ENCODE measurements around the gene SHANK1. TPM values are rescaled to one million over a fixed set of nuclear protein-coding genes. Genes with fewer than 3 reads are reported as not detected.

Gene SHANK1
- total and polyA plus RNA-seq, 12 donors, result 1.5 to 22.6 (median 9.0) TPM

DNA sequence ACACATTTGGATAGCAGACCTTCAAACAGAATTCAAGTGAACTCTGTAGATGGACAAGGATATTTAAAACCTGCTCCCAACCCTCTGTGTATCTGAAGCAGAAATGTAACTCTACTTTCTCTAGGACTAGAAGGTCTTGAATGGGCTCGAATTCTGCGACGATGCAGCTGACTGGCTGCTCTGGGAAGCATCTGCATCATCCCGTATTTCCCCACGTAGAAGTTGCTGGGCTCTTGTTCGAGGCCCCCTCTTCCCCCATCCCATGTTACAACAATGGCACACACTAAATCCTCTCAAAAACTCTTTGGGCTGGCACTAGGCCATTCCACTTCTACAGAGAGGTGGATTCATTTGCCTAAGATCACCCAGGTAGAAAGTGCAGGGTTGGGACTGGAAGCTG is 55.4 kb downstream of the SHANK1 start:
- Histone ChIP-seq H3K27me3 (peaks cover 28% of the 10 kb centered on the region), H3K27ac (no peak overlapping the region), H3K4me1 (replicated peaks in 1 of 2) (peaks cover 0 to 2% of the 10 kb centered on the region in 2 donors), H3K9me3 (replicated peaks in 1 of 3) (no peaks in the 10 kb centered on the region), H3K36me3 (replicated peaks in 1 of 2) (no peaks in the 10 kb centered on the region), H3K4me3 (no peak overlapping the region)
- TF ChIP-seq, protein P1, sequence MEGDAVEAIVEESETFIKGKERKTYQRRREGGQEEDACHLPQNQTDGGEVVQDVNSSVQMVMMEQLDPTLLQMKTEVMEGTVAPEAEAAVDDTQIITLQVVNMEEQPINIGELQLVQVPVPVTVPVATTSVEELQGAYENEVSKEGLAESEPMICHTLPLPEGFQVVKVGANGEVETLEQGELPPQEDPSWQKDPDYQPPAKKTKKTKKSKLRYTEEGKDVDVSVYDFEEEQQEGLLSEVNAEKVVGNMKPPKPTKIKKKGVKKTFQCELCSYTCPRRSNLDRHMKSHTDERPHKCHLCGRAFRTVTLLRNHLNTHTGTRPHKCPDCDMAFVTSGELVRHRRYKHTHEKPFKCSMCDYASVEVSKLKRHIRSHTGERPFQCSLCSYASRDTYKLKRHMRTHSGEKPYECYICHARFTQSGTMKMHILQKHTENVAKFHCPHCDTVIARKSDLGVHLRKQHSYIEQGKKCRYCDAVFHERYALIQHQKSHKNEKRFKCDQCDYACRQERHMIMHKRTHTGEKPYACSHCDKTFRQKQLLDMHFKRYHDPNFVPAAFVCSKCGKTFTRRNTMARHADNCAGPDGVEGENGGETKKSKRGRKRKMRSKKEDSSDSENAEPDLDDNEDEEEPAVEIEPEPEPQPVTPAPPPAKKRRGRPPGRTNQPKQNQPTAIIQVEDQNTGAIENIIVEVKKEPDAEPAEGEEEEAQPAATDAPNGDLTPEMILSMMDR (IDR thresholded peaks at IDR 0.05), result no peak
- TF ChIP-seq POLR2A (IDR thresholded peaks at IDR 0.05), result no peak
- no peak for DNase-seq
- 79 to 86% (median 80%) methylated on average over 6 of the region's 6 CpGs for WGBS, 4 donors
- intact Hi-C loops (cut with DNase I), result no loop called here

DNA sequence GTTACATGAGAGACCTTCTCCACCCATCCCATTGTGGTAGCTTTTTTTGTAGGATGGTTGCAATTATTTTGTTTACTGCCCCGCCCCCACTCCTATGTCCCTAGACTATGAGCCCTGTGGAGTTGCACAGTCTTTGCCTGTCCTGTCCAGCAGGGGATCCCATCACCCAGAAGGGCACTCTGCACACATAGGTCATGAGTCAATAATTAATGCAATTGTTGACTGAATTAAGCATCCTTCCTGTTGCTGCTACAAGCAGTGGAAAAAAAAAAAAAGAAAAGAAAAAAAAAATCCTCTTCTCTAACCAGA is 56.2 kb downstream of the SHANK1 start:
- no peak for DNase-seq
- 85 to 93% (median 89%) methylated on average over 1 of the region's 1 CpG for WGBS, 4 donors
- no peak for TF ChIP-seq POLR2A (IDR thresholded peaks at IDR 0.05)
- TF ChIP-seq, protein P1 (IDR thresholded peaks at IDR 0.05), result peak in 1 of 6 experiments; percentile 12
- intact Hi-C loops (cut with DNase I), result no loop called here
- no peak overlapping the region for H3K27ac ChIP-seq
- H3K4me1 ChIP-seq (replicated peaks in 1 of 2), result peaks cover 0 to 10% of the 10 kb centered on the region in 2 donors
- H3K4me3 ChIP-seq, result no peak overlapping the region
- H3K9me3 ChIP-seq (replicated peaks in 1 of 3), result no peaks in the 10 kb centered on the region
- H3K27me3 ChIP-seq, result peaks cover 24% of the 10 kb centered on the region
- no peaks in the 10 kb centered on the region for H3K36me3 ChIP-seq (replicated peaks in 1 of 2)

DNA sequence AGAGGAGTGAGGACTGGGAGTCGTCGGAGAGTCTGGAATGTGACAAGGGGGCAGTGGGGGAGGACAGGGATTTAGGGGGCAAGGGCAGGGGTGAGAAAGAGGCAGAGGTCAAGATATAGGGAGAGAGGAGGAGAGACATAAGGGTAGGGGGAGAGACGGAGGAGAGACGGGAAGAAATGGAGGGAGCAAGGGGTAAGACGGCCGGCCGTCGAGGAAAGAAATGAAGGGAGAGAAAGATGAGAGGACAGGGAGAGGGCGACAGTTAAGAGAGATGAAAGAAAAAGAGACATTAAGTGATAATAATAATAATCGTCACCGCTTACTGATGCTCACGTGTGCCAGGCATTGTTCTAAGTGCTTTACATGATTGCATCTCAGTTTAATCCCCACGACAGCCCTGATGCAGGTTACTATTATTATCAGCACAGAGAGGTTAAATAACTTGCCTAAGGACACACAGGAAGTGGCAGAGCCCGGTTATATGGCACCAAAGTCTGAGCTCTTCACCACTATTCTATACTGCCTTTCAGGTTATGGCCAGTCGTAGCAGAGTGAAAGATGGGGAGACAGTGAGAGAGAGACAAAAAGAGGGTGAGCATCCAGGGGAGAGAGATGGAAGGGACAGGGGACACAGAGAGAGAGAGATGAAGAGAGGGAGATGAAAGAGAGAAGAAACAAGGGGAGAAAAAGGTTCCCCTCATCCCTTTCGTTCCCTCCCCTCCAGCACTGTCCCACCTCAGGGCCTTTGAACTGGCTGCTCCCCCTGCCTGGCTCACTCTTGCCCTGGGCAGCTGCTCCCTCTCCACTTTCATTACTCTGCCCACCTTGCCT is 56.7 kb downstream of the SHANK1 start:
- Histone ChIP-seq H3K27ac (no peak overlapping the region), H3K36me3 (replicated peaks in 1 of 2) (no peaks in the 10 kb centered on the region), H3K27me3 (peaks cover 18% of the 10 kb centered on the region), H3K4me1 (replicated peaks in 1 of 2) (peaks cover 0 to 10% of the 10 kb centered on the region in 2 donors), H3K9me3 (replicated peaks in 1 of 3) (no peaks in the 10 kb centered on the region), H3K4me3 (no peak overlapping the region)
- TF ChIP-seq POLR2A (IDR thresholded peaks at IDR 0.05), result no peak
- TF ChIP-seq, protein P1 (IDR thresholded peaks at IDR 0.05), result no peak
- WGBS, 4 donors, result 55 to 67% (median 64%) methylated on average over 16 of the region's 16 CpGs
- intact Hi-C loops (cut with DNase I), result no loop called here
- DNase-seq, result no peak

DNA sequence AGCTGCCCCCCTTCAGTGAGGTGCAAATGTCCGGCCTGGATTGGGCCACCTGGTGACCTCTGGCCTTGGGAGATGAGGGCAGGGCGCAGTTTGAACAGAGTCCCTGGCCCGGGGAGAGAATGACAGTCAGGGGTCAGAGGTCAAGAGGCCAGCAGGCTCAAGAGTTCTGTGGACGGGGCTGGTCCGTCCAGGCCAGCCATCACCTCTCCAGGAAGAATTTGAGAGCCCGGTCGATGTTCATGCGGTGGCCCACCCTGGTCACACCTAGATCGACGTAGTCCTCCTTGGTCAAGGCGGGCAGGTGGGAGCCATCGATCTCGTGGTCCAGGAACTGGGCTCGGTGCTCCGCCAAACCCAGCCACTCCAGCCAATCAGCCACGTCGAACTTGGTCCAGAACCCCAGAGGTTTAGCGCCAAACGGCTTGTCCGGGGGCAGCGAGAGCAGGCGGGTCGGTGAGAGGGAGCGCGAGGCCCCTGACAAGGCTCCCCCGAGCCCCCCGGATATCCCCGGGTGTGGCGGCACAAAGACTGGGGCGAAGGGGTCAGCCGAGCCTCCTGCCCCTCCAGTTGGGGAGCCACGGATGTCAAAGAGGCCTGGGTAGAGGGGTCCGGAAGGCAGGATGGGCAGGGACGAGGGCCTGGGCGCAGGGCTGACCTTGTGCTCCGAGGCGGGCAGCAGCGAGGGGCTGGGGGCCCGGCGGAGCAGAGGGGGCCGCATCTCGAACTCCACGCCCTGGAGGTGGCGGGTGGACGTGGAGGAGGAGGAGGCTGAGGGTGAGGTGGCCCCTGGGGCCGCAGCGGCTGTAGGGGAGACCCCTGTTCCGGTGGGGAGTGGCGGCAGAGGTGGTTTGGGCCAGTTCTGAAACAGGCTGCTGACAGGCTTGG is 57.6 kb downstream of the SHANK1 start:
- no peaks in the 10 kb centered on the region for H3K36me3 ChIP-seq (replicated peaks in 1 of 2)
- H3K27me3 ChIP-seq, result peaks cover 11% of the 10 kb centered on the region
- H3K4me3 ChIP-seq, result no peak overlapping the region
- H3K4me1 ChIP-seq (replicated peaks in 1 of 2), result peaks cover 0 to 10% of the 10 kb centered on the region in 2 donors
- WGBS, 4 donors, result 65 to 69% (median 67%) methylated on average over 12 to 49 of the region's 49 CpGs
- DNase-seq, result no peak
- no peak overlapping the region for H3K27ac ChIP-seq
- TF ChIP-seq, protein P1 (IDR thresholded peaks at IDR 0.05), result no peak
- no peak for TF ChIP-seq POLR2A (IDR thresholded peaks at IDR 0.05)
- intact Hi-C loops (cut with DNase I), result no loop called here
- no peaks in the 10 kb centered on the region for H3K9me3 ChIP-seq (replicated peaks in 1 of 3)
